Activated gamma-delta T cell (primary cell): ENCODE measurements around the gene RNU6-9.
A peak's percentile ranks its signal among the peaks of the same experiment; 100 is the strongest.
"Not testable (repeated sequence)": the region's sequence is repeated elsewhere in the genome, so short reads cannot be mapped to it uniquely, and the experiment has no call there.

Experiments
- DNase-seq: peaks from one replicate; lab custom pipeline; 2025; lab: John Stamatoyannopoulos, UW
- total RNA-seq, 2 donors: gene quantifications; one replicate each; lab custom pipeline; 2026; lab: John Stamatoyannopoulos, UW

The RNU6-9 gene
- 0.39 to 0.56 reads per million in 2 donors for total RNA-seq

DNA sequence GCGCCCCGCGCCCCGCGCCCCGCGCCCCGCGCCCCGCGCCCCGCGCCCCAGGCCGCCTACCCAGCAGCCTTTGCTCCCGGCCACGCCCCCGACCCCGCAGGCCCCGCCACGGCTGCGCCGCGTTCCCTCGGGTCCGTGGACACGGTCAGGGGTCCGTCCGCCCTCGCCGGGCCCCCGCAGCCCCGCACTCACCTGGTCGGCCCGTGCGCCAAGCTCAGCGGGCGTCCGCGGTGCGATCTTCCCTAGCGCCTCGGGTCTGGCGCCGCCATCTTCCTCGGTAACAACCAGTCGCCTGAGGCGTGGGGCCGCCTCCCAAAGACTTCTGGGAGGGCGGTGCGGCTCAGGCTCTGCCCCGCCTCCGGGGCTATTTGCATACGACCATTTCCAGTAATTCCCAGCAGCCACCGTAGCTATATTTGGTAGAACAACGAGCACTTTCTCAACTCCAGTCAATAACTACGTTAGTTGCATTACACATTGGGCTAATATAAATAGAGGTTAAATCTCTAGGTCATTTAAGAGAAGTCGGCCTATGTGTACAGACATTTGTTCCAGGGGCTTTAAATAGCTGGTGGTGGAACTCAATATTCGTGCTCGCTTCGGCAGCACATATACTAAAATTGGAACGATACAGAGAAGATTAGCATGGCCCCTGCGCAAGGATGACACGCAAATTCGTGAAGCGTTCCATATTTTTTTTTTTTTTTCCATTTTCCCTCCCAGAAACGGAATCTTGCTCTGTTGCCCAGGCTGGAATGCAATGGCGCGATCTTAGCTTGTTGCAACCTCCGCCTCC, at the start of gene RNU6-9, which contains the start of gene MED16:
Gene RNU6-9 (plus strand): TSS at position 591 of the 796 bp plus-strand sequence.
Gene MED16 (minus strand): TSS at position 294 of the 796 bp plus-strand sequence. CDS start 2,056 bp downstream, outside the sequence.
- DNase-seq, result peak; percentile 73

DNA sequence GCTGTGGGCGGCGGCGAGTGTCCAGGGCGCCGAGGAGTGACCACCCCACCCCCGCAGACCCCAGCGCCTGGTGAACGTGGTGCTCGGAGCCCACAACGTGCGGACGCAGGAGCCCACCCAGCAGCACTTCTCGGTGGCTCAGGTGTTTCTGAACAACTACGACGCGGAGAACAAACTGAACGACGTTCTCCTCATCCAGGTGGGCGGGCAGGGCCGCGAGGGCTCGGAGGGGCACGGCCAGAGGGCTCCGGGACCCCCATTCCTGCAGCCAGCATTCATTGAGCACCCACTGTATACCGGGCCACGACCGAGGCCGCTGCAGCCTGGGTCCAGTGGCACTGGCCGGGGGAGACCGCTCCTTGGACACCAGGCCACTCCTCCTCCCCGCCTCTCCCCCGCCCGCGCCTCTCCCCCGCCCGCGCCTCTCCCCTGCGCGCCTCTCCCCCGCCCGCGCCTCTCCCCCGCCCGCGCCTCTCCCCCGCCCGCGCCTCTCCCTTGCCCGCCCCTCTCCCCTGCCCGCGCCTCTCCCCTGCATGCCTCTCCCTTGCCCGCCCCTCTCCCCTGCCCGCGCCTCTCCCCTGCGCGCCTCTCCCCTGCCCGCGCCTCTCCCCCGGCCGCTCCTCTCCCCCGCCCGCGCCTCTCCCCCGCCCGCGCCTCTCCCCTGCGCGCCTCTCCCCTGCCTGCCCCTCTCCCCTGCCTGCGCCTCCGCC, 49.3 kb upstream of the RNU6-9 start:
- DNase-seq, result no peak

DNA sequence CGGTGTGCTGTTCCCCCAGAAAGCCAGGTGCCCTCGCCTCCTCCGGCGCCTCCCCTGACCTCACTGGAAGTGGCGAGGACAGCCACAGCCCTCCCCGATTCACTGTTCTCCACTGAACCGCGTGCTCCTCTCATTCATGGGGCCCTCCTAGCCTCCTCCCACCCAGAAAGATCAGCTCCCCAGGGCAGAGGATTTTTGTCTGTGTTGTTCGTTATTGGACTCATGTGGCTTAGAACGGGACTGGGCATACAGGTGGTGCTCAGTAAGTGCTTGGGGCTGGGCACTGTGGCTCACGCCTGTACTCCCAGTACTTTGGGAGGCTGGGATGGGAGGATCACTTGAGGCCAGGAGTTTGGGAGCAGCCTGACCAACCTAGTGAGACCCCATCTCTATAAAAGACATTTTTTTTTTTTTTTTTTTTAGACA, 48.7 kb upstream of the RNU6-9 start:
- no peak for DNase-seq

DNA sequence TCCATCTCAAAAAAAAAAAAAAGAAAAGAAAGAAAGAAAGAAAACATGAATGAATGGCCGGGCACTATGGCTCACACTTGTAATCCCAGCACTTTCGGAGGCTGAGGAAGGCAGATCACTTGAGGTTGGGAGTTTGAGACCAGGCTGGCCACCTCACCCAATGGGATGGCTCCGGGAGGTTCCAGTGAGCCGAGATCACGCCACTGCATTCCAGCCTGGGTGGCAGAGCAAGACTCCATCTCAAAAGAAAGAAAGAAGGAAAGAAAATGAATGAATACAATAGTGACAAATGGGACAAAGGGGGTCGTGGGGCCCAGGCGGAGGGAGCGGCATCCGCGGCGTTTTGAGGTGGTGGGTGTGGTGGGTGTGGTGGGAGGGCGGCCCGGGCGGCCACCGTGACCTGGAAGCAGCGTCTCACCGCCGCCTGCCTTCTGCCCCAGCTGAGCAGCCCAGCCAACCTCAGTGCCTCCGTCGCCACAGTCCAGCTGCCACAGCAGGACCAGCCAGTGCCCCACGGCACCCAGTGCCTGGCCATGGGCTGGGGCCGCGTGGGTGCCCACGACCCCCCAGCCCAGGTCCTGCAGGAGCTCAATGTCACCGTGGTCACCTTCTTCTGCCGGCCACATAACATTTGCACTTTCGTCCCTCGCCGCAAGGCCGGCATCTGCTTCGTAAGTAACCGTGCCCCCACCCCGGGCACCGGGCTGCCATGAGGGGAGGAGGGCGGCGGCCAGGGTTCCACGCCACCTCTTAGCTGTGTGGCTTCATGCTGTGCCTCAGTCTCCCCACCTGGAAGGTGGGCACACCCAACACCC, 47.4 kb upstream of the RNU6-9 start:
- no peak for DNase-seq

DNA sequence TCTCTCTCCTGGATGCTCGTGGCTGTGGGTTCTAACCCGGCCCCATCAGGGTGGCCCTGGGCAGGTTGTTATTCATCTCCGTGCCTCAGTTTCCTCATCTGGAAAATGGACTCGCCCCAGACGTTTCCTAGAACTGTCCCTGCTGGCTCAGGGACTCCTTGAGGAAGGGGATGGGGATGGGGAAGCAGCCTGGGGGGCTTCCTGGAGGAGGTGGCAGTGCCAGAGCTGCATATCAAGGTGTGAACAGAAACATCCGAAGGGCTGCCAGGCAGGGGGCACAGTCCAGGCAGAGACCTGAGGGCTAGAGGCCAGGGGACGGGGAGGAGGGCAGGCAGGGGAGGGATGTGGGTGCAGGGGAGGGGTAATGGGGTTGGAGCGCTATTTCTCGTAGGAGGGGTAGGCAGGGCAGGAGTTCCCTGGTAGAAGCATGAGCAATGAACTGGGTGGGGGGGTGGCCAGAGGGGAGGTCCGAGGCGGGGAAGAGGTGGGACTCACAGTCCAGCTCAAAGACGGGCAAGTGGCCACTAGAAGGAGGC, 44.8 kb upstream of the RNU6-9 start:
- no peak for DNase-seq

DNA sequence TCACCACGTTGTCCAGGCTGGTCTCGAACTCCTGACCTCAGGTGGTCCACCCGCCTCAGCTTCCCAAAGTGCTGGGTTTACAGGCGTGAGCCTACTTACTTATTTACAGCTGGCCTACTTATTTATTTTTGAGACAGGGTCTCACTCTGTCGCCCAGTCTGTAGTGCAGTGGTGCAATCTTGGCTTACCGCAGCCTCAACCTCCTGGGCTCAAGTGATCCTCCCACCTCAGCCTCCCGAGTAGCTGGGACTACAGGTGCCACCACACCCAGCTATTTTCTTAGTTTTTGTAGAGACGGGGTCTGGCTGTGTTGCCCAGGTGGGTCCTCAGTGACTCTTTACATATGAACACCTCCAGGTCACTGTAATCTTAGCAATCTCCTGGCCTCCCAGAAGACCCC, 44.1 kb upstream of the RNU6-9 start:
- DNase-seq, result not testable (repeated sequence)

DNA sequence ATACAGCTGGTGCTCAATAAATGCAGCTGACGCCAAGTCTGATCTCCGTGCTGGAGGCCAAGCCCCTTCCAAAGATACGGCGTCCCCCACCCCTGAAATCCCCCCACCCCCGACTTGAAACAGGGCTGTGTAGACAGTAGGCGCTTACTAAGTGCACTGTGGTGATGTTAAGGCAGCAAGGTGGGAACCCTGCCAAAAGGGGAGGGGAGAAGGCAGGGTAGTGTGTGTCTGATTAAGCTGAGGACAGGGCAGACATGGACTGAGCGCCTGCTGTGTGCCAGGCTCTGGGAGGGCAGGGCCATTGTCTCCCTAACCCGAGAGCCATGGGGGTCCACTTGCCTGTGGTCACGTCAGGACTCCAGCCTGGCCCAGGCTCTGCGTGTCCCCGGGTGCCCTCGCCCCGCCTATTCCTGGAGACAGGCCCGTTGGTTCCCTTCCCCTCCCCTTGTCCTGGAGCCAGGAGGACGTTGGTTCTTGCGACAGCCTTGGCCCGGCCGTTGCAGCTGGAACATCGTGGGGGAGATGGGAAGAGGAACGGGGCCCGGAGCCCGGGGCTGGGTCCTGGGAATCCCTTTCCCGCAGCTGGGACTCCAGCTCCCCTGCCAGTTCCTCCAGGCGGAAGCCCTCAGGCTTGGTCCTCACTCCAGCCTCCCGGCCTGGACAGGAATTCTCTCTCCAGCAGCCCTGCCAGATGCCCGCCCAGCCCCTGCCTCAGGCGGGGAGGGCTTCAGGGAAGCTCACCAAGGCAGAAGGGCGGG, 42.9 kb upstream of the RNU6-9 start:
- DNase-seq, result no peak

DNA sequence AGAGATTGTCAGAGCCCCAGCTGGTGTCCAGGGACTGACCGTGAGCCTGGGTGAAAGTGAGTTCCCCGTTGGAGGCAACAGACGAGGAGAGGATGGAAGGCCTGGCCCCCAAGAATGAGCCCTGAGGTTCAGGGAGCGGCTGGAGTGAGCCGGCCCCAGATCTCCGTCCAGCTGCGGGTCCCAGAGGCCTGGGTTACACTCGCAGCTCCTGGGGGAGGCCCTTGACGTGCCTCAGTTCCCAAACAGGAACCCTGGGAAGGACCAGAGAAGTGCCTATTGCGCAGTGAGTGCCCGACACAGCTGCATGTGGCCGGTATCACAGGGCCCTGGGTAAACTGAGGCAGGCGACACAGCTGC, 42.3 kb upstream of the RNU6-9 start:
- DNase-seq, result no peak

DNA sequence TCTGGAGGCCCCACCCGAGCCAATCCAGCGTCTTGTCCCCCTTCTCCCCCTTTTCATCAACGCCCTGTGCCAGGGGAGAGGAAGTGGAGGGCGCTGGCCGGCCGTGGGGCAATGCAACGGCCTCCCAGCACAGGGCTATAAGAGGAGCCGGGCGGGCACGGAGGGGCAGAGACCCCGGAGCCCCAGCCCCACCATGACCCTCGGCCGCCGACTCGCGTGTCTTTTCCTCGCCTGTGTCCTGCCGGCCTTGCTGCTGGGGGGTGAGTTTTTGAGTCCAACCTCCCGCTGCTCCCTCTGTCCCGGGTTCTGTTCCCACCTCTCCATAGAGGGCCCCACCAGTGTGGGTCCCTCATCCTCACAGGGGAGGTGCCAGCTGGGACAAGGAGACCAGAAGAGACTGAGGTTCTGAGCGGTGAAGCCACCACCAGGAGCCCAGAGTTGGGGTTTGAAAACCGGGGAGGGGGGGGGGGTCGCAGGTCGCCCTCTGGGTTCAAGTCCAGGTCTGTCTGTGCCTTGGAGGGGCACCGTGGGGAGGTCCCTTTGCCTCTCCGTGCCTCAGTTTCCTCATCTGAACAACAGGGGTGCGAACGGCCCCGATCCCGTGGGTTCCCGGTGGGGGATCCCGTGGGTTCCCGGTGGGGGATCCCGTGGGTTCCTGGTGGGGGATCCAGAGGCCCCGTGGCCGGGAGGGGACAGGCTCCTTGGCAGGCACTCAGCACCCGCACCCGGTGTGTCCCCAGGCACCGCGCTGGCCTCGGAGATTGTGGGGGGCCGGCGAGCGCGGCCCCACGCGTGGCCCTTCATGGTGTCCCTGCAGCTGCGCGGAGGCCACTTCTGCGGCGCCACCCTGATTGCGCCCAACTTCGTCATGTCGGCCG, 40.9 kb upstream of the RNU6-9 start, which contains the start of gene ELANE:
Gene ELANE (plus strand): TSS at position 168 of the 878 bp plus-strand sequence. CDS start 26 bp downstream, at position 194.
- no peak for DNase-seq

DNA sequence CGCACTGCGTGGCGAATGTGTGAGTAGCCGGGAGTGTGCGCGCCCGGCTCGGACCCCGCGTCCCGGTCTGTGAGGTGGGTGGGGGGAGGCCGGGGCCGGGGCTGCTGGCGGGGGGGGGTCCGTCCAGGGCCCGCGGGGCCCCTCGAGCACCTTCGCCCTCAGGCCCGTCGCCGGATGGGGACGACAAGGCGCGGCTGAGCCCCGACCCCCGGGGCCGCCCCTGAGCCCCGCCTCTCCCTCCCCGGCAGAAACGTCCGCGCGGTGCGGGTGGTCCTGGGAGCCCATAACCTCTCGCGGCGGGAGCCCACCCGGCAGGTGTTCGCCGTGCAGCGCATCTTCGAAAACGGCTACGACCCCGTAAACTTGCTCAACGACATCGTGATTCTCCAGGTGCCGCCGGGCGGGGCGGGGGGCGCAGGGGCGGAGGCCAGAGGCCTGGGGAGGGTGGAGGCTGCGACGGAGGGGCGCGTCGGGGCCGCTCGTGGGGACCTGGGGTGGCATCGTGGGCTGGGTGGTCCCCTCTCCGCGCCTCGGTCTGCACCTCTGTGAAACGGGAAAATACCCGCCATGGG, 40.2 kb upstream of the RNU6-9 start:
- no peak for DNase-seq

DNA sequence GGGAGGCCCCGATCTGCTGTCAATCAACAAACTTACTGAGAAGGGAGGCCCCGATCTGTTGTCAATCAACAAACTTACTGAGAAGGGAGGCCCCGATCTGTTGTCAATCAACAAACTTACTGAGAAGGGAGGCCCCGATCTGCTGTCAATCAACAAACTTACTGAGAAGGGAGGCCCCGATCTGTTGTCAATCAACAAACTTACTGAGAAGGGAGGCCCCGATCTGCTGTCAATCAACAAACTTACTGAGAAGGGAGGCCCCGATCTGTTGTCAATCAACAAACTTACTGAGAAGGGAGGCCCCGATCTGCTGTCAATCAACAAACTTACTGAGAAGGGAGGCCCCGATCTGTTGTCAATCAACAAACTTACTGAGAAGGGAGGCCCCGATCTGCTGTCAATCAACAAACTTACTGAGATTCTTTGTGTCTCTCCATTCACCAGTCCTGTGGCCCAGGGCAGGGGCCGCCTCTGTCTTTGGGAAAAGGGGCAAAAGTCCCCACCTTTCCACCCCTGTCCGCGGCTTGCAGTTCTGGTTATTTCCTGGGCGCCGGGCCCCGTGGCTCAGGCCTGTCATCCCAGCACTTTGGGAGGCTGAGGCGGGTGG, 39.6 kb upstream of the RNU6-9 start:
- not testable (repeated sequence) for DNase-seq

DNA sequence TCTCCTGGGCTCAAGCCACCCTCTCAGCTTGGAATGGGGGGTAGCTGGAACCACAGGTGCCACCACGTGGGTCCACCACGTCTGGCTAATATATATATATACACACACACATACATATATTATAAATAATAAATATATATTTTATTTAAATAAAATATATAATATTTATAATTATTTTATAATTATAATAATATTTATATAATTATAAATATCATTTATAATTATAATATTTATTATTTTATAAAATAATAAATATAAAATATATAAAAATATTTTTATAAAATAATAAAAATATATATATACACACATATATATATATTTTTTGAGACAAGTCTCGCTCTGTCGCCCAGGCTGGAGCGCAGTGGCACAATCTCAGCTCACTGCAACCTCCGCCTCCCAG, 38.7 kb upstream of the RNU6-9 start:
- no peak for DNase-seq

DNA sequence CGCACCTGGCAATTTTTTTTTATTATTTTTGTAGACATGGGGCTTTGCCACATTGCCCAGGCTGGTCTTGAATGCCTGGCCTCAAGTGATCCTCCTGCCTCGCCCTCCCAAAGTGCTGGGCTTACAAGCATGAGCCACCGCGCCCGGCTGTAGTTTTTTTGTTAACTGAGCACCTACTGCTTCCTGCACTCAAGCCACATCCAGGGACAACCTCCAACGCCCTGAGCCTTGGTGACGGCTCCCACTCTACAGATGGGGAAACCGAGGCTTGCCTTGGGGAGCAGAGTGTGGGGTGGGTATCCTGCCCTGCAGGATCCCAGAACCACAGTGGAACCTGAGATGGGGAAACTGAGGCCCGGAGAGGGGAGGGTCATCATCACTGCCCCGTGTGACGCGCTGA, 38.1 kb upstream of the RNU6-9 start:
- DNase-seq, result no peak

DNA sequence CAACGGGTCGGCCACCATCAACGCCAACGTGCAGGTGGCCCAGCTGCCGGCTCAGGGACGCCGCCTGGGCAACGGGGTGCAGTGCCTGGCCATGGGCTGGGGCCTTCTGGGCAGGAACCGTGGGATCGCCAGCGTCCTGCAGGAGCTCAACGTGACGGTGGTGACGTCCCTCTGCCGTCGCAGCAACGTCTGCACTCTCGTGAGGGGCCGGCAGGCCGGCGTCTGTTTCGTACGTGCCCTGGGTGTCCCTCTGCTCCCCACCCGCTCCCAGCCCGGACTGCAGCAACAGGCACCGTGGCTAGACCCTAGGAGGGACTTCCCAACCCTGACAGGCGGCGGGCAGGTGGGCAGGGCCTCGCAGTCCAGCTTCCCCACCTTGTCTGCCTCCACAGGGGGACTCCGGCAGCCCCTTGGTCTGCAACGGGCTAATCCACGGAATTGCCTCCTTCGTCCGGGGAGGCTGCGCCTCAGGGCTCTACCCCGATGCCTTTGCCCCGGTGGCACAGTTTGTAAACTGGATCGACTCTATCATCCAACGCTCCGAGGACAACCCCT, 37.6 kb upstream of the RNU6-9 start:
- DNase-seq, result no peak

DNA sequence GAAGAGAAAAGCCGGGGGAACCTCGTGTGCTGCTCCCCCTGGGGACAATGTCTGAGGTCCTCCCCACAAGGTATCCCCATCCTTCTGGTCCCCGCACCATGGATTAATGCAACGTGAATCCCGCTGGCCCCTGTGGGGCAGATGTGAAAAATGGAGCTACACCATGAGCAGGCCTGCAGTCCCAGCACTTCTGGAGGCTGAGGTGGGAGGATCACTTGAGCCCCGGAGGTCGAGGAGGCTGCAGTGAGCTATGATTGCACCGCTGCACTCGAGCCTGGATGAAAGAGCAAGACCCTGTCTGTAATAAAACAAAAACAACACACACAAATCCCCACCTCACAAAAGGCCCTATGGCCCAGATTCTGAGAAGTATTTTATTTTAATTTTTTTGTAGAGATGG, 35.0 kb upstream of the RNU6-9 start:
- no peak for DNase-seq

DNA sequence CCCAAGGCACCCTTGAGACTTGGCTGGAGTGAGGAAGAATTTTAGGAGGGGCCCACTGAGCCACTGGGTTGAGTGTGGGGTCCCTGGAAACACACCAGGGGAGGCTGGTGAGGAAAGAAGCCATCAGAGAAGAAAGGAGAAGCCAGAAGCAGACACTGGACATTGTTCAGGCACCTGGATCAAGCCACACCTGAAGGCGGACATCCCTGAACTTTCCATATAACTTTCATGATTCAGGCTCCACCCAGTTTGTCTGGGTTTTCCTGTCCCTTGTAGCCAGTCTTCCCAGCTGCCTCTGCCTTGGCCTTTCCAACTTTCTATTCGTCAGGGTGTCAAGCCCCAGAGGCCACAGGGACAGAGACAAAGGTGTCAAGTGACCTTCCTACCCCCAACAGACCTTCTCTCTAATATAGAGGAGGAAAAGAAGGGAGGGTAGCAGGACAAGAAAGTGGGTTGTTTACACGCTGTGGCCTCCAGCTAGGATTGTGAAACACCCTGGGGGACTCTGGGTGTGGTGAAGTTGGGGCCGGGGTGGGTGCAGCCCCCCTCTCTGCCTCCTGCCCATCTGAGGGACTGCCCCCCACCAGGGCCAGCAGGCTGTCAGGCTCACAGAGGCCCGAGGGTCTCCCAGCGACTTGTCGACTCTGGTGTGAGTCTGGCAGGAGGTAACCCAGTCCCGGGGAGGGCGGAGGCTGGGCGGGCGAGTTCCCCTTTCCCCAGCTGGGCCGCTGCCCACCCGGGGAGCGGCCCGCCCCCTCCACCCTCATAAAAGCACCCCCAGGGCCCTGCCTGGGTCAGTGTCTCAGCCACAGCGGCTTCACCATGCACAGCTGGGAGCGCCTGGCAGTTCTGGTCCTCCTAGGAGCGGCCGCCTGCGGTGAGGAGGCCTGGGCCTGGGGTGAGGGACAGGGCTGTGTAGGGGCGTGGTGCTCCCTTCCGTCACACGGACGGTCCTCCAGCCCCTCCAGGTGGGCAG, 34.1 kb upstream of the RNU6-9 start, which contains the start of gene CFD:
Gene CFD (plus strand): TSS at position 797 of the 976 bp plus-strand sequence. CDS start 26 bp downstream, at position 823.
- no peak for DNase-seq

DNA sequence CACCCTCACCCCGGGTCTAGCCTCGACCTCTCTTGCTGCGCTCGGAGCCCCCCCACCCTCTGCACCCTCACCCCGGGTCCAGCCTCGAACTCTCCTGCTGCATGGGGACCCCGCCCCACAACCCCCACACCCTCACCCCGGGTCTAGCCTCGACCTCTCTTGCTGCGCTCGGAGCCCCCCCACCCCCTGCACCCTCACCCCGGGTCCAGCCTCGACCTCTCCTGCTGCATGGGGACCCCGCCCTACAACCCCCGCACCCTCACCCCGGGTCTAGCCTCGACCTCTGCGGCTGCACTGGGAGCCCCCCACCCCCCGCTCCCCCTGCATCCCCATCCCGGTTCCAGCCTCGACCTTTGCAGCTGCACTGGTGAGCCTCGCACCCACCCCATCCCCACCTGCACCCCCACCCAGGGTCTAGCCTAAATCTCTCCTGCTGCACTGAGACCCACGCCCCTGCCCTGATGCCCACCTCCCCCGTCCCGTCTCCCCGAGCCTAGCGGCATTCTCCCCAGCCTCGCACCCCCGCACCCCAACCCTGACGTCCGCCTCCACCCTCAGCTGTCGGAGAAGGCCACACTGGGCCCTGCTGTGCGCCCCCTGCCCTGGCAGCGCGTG, 32.0 kb upstream of the RNU6-9 start:
- no peak for DNase-seq
